ENCODE data around the gene VWCE. TPM values are rescaled to one million over a fixed set of nuclear protein-coding genes. Genes with fewer than 3 reads are reported as not detected.

VWCE gene
- total RNA-seq = 1 to 10 TPM; 1.6 to 1.7 TPM

- no peaks in the 10 kb centered on the region for H3K9me3 Mint-ChIP-seq
- peaks cover 37% of the 10 kb centered on the region for H3K4me1 Mint-ChIP-seq
- peaks cover 23% of the 10 kb centered on the region for H3K36me3 Mint-ChIP-seq (ENCODE audit: low read depth)
- H3K4me3 Mint-ChIP-seq = peak within 1 kb of the TSS; percentile 70
- ChIA-PET POLR2A (no interaction called here), CTCF (interaction anchor here (0.6 to 2.0 kb wide), 5 partner anchors 13 to 323 kb away, joined by 3 to 8 read pairs (median 4); partner anchors contain the start of gene CD6)
- DNase-seq = peak; percentile 70
- no peak within 1 kb of the TSS for H3K27ac Mint-ChIP-seq
- peaks cover 14% of the 10 kb centered on the region for H3K27me3 Mint-ChIP-seq
These were observed at the start of gene VWCE for GRCh38 chr11:61294717-61295595. VWCE (minus strand) TSS chr11:61295316; CDS start chr11:61295037, 279 bp downstream.

GRCh38 chr11:61343792-61344745 lies 49.0 kb upstream of the VWCE start:
- Mint-ChIP-seq H3K27me3 (no peaks in the 10 kb centered on the region), H3K4me3 (no peak overlapping the region), H3K9me3 (no peaks in the 10 kb centered on the region), H3K36me3 (ENCODE audit: low read depth) (no peaks in the 10 kb centered on the region), H3K27ac (peak overlapping the region; percentile 55), H3K4me1 (peaks cover 2% of the 10 kb centered on the region)
- DNase-seq = no peak
- ChIA-PET POLR2A (no interaction called here), CTCF (interaction anchor here (0.6 to 2.5 kb wide), 3 partner anchors 8 to 30 kb away, joined by 3 to 12 read pairs (median 3); no protein-coding TSS in a partner anchor)

- Mint-ChIP-seq H3K27me3 (no peaks in the 10 kb centered on the region), H3K4me1 (peaks cover 2% of the 10 kb centered on the region), H3K27ac (no peak overlapping the region), H3K36me3 (ENCODE audit: low read depth) (no peaks in the 10 kb centered on the region), H3K9me3 (no peaks in the 10 kb centered on the region), H3K4me3 (no peak overlapping the region)
- ChIA-PET POLR2A (no interaction called here), CTCF (interaction anchor here (1.2 to 1.4 kb wide), 3 partner anchors 19 to 43 kb away, joined by 3 to 5 read pairs (median 5); partner anchors contain the start of gene CYB561A3)
- DNase-seq = no peak
These were observed 47.2 kb upstream of the VWCE start for GRCh38 chr11:61342207-61342803.

GRCh38 chr11:61341706-61342105 lies 46.6 kb upstream of the VWCE start:
- no peak overlapping the region for H3K27ac Mint-ChIP-seq
- ChIA-PET POLR2A (no interaction called here), CTCF (interaction anchor here (0.6 to 1.4 kb wide), 4 partner anchors 20 to 44 kb away, joined by 3 to 5 read pairs (median 4); partner anchors contain the start of gene CYB561A3)
- DNase-seq = no peak
- no peak overlapping the region for H3K4me3 Mint-ChIP-seq
- no peaks in the 10 kb centered on the region for H3K9me3 Mint-ChIP-seq
- H3K36me3 Mint-ChIP-seq (ENCODE audit: low read depth) = no peaks in the 10 kb centered on the region
- H3K4me1 Mint-ChIP-seq = peaks cover 6% of the 10 kb centered on the region
- no peaks in the 10 kb centered on the region for H3K27me3 Mint-ChIP-seq

- Mint-ChIP-seq H3K27me3 (no peaks in the 10 kb centered on the region), H3K27ac (no peak overlapping the region), H3K9me3 (no peaks in the 10 kb centered on the region), H3K4me3 (no peak overlapping the region), H3K36me3 (ENCODE audit: low read depth) (no peaks in the 10 kb centered on the region), H3K4me1 (peaks cover 12% of the 10 kb centered on the region)
- ChIA-PET POLR2A (no interaction called here), CTCF (interaction anchor here (0.6 to 1.4 kb wide), 5 partner anchors 21 to 494 kb away, joined by 3 to 6 read pairs (median 4); partner anchors contain the start of gene CYB561A3)
- DNase-seq = no peak
These were observed 45.9 kb upstream of the VWCE start for GRCh38 chr11:61340979-61341378.

GRCh38 chr11:61339490-61339878 lies 44.4 kb upstream of the VWCE start:
- Mint-ChIP-seq H3K4me1 (peaks cover 25% of the 10 kb centered on the region), H3K27ac (peak overlapping the region; percentile 47), H3K36me3 (ENCODE audit: low read depth) (no peaks in the 10 kb centered on the region), H3K9me3 (no peaks in the 10 kb centered on the region), H3K27me3 (no peaks in the 10 kb centered on the region), H3K4me3 (no peak overlapping the region)
- no peak for DNase-seq
- CTCF ChIA-PET = interaction anchor here (0.7 to 1.8 kb wide), 5 partner anchors 46 to 673 kb away, joined by 3 to 8 read pairs (median 3); no protein-coding TSS in a partner anchor
- POLR2A ChIA-PET = no interaction called here

GRCh38 chr11:61338783-61339489 lies 43.8 kb upstream of the VWCE start:
- Mint-ChIP-seq H3K9me3 (no peaks in the 10 kb centered on the region), H3K4me1 (peaks cover 31% of the 10 kb centered on the region), H3K4me3 (no peak overlapping the region), H3K27me3 (no peaks in the 10 kb centered on the region), H3K27ac (no peak overlapping the region), H3K36me3 (ENCODE audit: low read depth) (no peaks in the 10 kb centered on the region)
- POLR2A ChIA-PET = no interaction called here
- CTCF ChIA-PET = interaction anchor here (0.7 to 1.8 kb wide), 4 partner anchors 47 to 673 kb away, joined by 3 to 8 read pairs (median 3); no protein-coding TSS in a partner anchor
- DNase-seq = no peak

GRCh38 chr11:61337706-61338470 lies 42.8 kb upstream of the VWCE start:
- Mint-ChIP-seq H3K4me3 (no peak overlapping the region), H3K4me1 (peaks cover 38% of the 10 kb centered on the region), H3K9me3 (no peaks in the 10 kb centered on the region), H3K36me3 (ENCODE audit: low read depth) (no peaks in the 10 kb centered on the region), H3K27ac (no peak overlapping the region), H3K27me3 (no peaks in the 10 kb centered on the region)
- ChIA-PET CTCF (interaction anchor here (1.3 to 4.2 kb wide), 5 partner anchors 11 to 56 kb away, joined by 3 to 53 read pairs (median 8); partner anchors contain the start of genes CYB561A3 and TMEM138), POLR2A (no interaction called here)
- no peak for DNase-seq

- H3K36me3 Mint-ChIP-seq (ENCODE audit: low read depth) = peaks cover 7% of the 10 kb centered on the region
- H3K27me3 Mint-ChIP-seq = no peaks in the 10 kb centered on the region
- ChIA-PET POLR2A (interaction anchor here (0.5 to 1.2 kb wide), 6 partner anchors 12 to 56 kb away, joined by 3 to 8 read pairs (median 4); partner anchors contain the start of genes CYB561A3, TMEM138 and TMEM216), CTCF (interaction anchor here (0.6 to 4.6 kb wide), 35 partner anchors 9 to 434 kb away, joined by 3 to 88 read pairs (median 6); partner anchors contain the start of genes CPSF7, CYB561A3, SDHAF2 and TMEM138)
- H3K27ac Mint-ChIP-seq = peak overlapping the region; percentile 89
- no peak overlapping the region for H3K4me3 Mint-ChIP-seq
- DNase-seq = peak; percentile 85
- no peaks in the 10 kb centered on the region for H3K9me3 Mint-ChIP-seq
- H3K4me1 Mint-ChIP-seq = peaks cover 47% of the 10 kb centered on the region
These were observed 41.2 kb upstream of the VWCE start for GRCh38 chr11:61336171-61336935.

GRCh38 chr11:61335355-61335710 lies 40.2 kb upstream of the VWCE start:
- DNase-seq = no peak
- H3K4me3 Mint-ChIP-seq = no peak overlapping the region
- H3K27me3 Mint-ChIP-seq = no peaks in the 10 kb centered on the region
- H3K27ac Mint-ChIP-seq = peak overlapping the region; percentile 36
- peaks cover 56% of the 10 kb centered on the region for H3K4me1 Mint-ChIP-seq
- CTCF ChIA-PET = interaction anchor here (0.9 to 4.6 kb wide), 17 partner anchors 10 to 105 kb away, joined by 3 to 88 read pairs (median 9); partner anchors contain the start of genes CYB561A3, TMEM138 and TMEM216
- peaks cover 12% of the 10 kb centered on the region for H3K36me3 Mint-ChIP-seq (ENCODE audit: low read depth)
- no peaks in the 10 kb centered on the region for H3K9me3 Mint-ChIP-seq
- POLR2A ChIA-PET = interaction anchor here (1.0 kb wide), 1 partner anchor 13 kb away, joined by 5 read pairs; no protein-coding TSS in a partner anchor

Data from activated CD4-positive, alpha-beta T cell treated with anti-CD3 and anti-CD28 coated beads, Interleukin-2, amount 10 ng/mL, durations not matched to agents 7 days and 5 days (primary cell).